ENCODE results near the gene CXCL12.

CXCL12 gene

DNA sequence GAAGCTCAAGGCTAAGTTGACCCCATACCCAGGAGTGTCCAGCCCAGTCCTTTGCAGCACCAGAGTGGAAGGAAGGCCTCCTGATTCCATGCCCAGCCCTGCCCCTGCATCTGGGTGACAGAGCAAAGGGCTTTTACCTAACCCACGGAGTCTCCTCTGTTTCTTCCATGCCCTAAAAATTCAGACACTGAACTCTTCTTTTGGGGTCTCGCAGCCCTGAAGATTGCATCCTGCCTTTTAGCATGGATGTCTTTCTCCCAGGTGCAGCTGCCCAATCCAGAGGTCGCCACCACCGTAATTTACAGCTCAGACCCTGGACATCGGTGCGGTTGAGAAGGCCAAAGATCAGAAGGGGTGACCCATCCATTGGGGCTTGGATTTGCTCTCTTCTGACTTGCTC is 50.8 kb downstream of the CXCL12 start:
- DNase-seq (ENCODE audit: low spot score), result no peak

DNA sequence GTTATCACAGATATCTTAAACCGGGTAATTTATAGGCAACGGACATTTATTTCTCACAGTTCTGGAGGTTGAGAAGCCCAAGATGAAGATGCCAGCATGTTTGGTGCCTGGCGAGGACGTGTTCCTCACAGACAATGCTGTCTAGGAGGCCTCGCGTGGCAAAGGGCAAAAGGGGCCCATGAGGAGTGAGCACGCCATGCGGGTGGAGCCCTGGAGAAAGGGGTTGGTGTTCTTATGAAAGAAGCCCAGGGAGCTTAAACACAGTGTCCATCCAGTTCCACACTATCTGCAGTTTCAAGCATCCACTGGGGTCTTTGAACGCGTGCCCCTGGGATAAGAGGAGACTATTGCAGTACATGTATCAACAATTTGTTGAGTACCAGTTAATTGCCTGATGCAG is 51.4 kb downstream of the CXCL12 start:
- DNase-seq (ENCODE audit: low spot score), result no peak

DNA sequence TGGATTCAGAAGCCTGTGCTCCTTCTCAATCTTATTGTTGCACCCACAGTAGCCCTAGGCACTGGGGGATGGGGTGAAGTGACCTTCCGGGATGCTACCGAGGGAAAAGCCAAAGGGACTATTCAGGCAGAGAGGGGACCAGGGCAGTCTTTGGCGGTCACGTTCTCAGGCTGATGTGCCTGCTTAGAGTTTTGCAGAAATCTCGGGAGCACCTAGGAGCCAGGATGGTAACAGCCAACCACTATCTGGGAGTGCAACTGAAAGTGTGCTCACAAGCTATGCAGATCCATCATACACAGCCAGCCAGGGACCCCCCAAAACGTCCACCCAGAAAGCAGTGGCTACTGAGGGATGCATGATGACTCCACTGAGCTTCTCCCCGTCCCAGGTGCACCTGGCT is 52.4 kb downstream of the CXCL12 start:
- no peak for DNase-seq (ENCODE audit: low spot score)

DNA sequence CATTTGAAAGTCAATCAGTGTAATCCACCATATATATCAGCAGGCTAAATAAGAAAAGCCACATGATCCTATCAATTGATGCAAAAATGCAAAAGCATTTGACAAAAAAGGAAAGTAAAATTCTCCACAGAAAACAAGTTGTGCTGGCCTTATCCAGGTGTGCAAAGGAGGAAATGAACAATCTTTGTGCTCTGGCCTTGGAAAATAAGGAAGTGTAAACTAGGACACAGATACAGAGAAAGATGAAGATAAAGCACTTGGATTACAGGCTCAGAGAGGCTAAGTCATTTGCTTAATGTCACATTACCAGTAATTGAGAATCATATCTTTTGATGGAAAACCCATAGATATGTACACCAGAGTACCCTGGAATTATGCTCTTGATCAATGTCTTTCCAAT is 54.5 kb downstream of the CXCL12 start:
- DNase-seq (ENCODE audit: low spot score), result no peak

DNA sequence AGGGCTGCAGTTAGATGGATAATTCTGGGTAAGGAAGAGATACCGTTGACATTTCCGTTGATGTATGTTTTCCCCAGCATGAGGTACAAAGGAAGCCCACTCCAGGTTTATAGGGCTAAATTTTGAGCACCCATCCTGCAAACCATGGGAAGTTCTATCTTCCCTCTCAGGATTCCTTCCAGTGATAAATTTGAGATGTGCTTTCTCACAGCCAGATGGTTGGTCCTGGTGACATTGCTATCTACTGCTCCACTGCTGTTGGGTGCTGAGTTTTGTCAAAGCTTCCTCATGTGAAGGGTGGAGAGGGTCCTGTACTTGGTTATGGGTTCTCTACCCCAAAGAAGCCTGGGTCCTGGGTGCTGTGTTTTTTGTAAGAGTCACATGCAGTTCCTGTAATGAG is 57.4 kb downstream of the CXCL12 start:
- DNase-seq (ENCODE audit: low spot score), result no peak
